H1 (cell line): ENCODE data around the gene PTPRG. TPM values are rescaled to one million over a fixed set of nuclear protein-coding genes. Genes with fewer than 3 reads are reported as not detected.

Experiments
- CTCF ChIA-PET: fragments of 300-600 bp; sonication (Branson Sonifier 250); formaldehyde crosslinking; loops from one replicate; lab custom pipeline; 2021; ENCODE audit not compliant: partially characterized antibody; lab: Charles Lee
- POLR2A ChIA-PET: fragments of 300-600 bp; sonication (Branson Sonifier 250); formaldehyde crosslinking; loops from one replicate; lab custom pipeline; 2021; ENCODE audit warnings: inconsistent platforms; ENCODE audit not compliant: partially characterized antibody; lab: Charles Lee
- DNase-seq, 2 experiments: peaks; one replicate each; pipeline versions ENCODE4 v3.0.0 to v3.0.0-alpha.2; 2010 to 2022; ENCODE audit warnings: low spot score in 2 of 2, low read depth in 1 of 2, mixed read lengths in 1 of 2
- FAIRE-seq: peaks from 2 replicates; lab custom pipeline; 2011; peaks lifted over from hg19 to GRCh38; lab: Jason Lieb, UNC
- H2AFZ ChIP-seq: 2 replicates; pipeline ENCODE4 v1.8.1; 2012; ENCODE audit warnings: low read length, inconsistent platforms
- H2AK5ac ChIP-seq: 2 replicates; pipeline ENCODE4 v1.6.1; 2013; ENCODE audit warnings: low read depth, low read length
- H2BK120ac ChIP-seq: replicated peaks from 2 replicates; pipeline ENCODE3; 2013; ENCODE audit warnings: low read depth, low read length, inconsistent platforms
- H2BK12ac ChIP-seq: 2 replicates; pipeline ENCODE4 v1.6.1; 2013; ENCODE audit warnings: low read depth, low read length
- H2BK15ac ChIP-seq: 2 replicates; pipeline ENCODE4 v1.6.1; 2013; ENCODE audit warnings: low read length
- H2BK20ac ChIP-seq: 2 replicates; pipeline ENCODE4 v1.6.1; 2013; ENCODE audit warnings: low read length
- H2BK5ac ChIP-seq: 2 replicates; pipeline ENCODE4 v1.6.1; 2013; ENCODE audit warnings: low read depth, low read length
- H3K14ac ChIP-seq: 2 replicates; pipeline ENCODE4 v1.6.1; 2013; ENCODE audit warnings: inconsistent platforms; ENCODE audit not compliant: insufficient read length
- H3K18ac ChIP-seq: 2 replicates; pipeline ENCODE4 v1.6.1; 2013; ENCODE audit warnings: low read length; ENCODE audit errors: extremely low read depth
- H3K23ac ChIP-seq: 2 replicates; pipeline ENCODE4 v1.6.1; 2013; ENCODE audit warnings: inconsistent platforms; ENCODE audit not compliant: insufficient read length
- H3K23me2 ChIP-seq: 2 replicates; pipeline ENCODE4 v1.6.1; 2013; ENCODE audit warnings: low read depth, low read length
- H3K27ac ChIP-seq: 2 replicates; pipeline ENCODE4 v1.6.1; 2011; ENCODE audit warnings: low read depth, low read length, inconsistent platforms
- H3K27me3 ChIP-seq, 4 experiments: replicated peaks in 1 of 4; 1 replicate in 1 of 4; 2 replicates in 3 of 4; pipeline versions ENCODE4 v1.6.1 to v1.8.1; 2011 to 2013; ENCODE audit warnings: low read length in 3 of 4, mild to moderate bottlenecking in 3 of 4, inconsistent platforms in 2 of 4, mixed read lengths in 2 of 4, moderate library complexity in 1 of 4; ENCODE audit not compliant: control insufficient read depth in 3 of 4, insufficient read depth in 3 of 4; ENCODE audit errors: extremely low read depth in 1 of 4
- H3K36me3 ChIP-seq, 4 experiments: 2 replicates each; pipeline versions ENCODE4 v1.6.1 to v1.8.1; 2011 to 2013; ENCODE audit warnings: mild to moderate bottlenecking in 4 of 4, low read length in 3 of 4, moderate library complexity in 2 of 4, control low read depth in 1 of 4, inconsistent platforms in 1 of 4; ENCODE audit not compliant: insufficient read depth in 4 of 4, control insufficient read depth in 2 of 4
- H3K4ac ChIP-seq: replicated peaks from 2 replicates; pipeline ENCODE3; 2013; ENCODE audit warnings: low read length, low read depth, mixed read lengths, inconsistent platforms; ENCODE audit not compliant: insufficient read length
- H3K4me1 ChIP-seq, 4 experiments: replicated peaks in 1 of 4; 1 replicate in 1 of 4; 2 replicates in 3 of 4; pipeline versions ENCODE4 v1.6.1 to v1.8.1; 2011 to 2013; ENCODE audit warnings: low read length in 3 of 4, inconsistent platforms in 2 of 4, mixed read lengths in 1 of 4; ENCODE audit not compliant: insufficient read depth in 4 of 4, control insufficient read depth in 3 of 4
- H3K4me2 ChIP-seq, 2 experiments: 2 replicates each; pipeline versions ENCODE4 v1.6.1 to v1.8.1; 2011 to 2013; ENCODE audit warnings: low read depth in 2 of 2, low read length in 2 of 2, control low read depth in 1 of 2, inconsistent platforms in 1 of 2, mild to moderate bottlenecking in 1 of 2; ENCODE audit not compliant: insufficient read depth in 1 of 2
- H3K4me3 ChIP-seq, 4 experiments: fragments of 200-600, 300-600 bp in 1 of 4; sonication (generic), shearing (Covaris generic), sonication (Bioruptor Twin) in 1 of 4; 2 replicates each; pipeline versions ENCODE4 v1.5.1 to v1.8.1; 2011 to 2016; ENCODE audit warnings: low read length in 4 of 4, low read depth in 3 of 4, control low read depth in 2 of 4, inconsistent platforms in 2 of 4, mild to moderate bottlenecking in 2 of 4, mixed read lengths in 1 of 4, moderate library complexity in 1 of 4; ENCODE audit not compliant: insufficient read depth in 2 of 4; ENCODE audit errors: extremely low read depth in 1 of 4
- H3K56ac ChIP-seq: replicated peaks from 2 replicates; pipeline ENCODE3; 2013; ENCODE audit warnings: low read depth, mild to moderate bottlenecking, mixed read lengths, low read length, inconsistent platforms; ENCODE audit not compliant: insufficient read length
- H3K79me1 ChIP-seq: 2 replicates; pipeline ENCODE4 v1.6.1; 2013; ENCODE audit warnings: low read depth, low read length, control low read depth
- H3K79me2 ChIP-seq, 2 experiments: 2 replicates each; pipeline versions ENCODE4 v1.6.1 to v1.8.1; 2012 to 2013; ENCODE audit warnings: low read length in 2 of 2, mild to moderate bottlenecking in 2 of 2, inconsistent platforms in 1 of 2; ENCODE audit not compliant: insufficient read depth in 2 of 2, control insufficient read depth in 1 of 2
- H3K9ac ChIP-seq, 4 experiments: replicated peaks in 1 of 4; 1 replicate in 1 of 4; 2 replicates in 3 of 4; pipeline versions ENCODE4 v1.6.1 to v1.8.1; 2011 to 2013; ENCODE audit warnings: low read depth in 3 of 4, low read length in 3 of 4, control low read depth in 2 of 4, mild to moderate bottlenecking in 2 of 4, moderate library complexity in 2 of 4, inconsistent platforms in 1 of 4; ENCODE audit errors: extremely low read depth in 1 of 4
- H3K9me3 ChIP-seq, 2 experiments: 2 replicates each; pipeline versions ENCODE4 v1.6.1 to v1.8.1; 2012 to 2013; ENCODE audit warnings: mild to moderate bottlenecking in 2 of 2, moderate library complexity in 2 of 2, control low read depth in 1 of 2, inconsistent platforms in 1 of 2, low read depth in 1 of 2, low read length in 1 of 2, mixed read lengths in 1 of 2; ENCODE audit not compliant: insufficient read depth in 2 of 2
- H4K20me1 ChIP-seq, 2 experiments: replicated peaks in 1 of 2; 2 replicates each; pipeline versions ENCODE3 to v1.8.1; 2011 to 2013; ENCODE audit warnings: inconsistent platforms in 2 of 2, low read length in 2 of 2, mild to moderate bottlenecking in 1 of 2; ENCODE audit not compliant: insufficient read depth in 2 of 2, control insufficient read depth in 1 of 2
- H4K5ac ChIP-seq: 2 replicates; pipeline ENCODE4 v1.6.1; 2013; ENCODE audit warnings: low read length, low read depth, mixed read lengths, inconsistent platforms; ENCODE audit not compliant: insufficient read length
- H4K8ac ChIP-seq: 2 replicates; pipeline ENCODE4 v1.8.0; 2013; ENCODE audit warnings: mild to moderate bottlenecking, moderate library complexity, low read length, inconsistent platforms; ENCODE audit not compliant: insufficient read depth; ENCODE audit errors: extremely low read depth
- H4K91ac ChIP-seq: replicated peaks from 2 replicates; pipeline ENCODE3; 2013; ENCODE audit warnings: low read length, mixed read lengths, inconsistent platforms; ENCODE audit not compliant: insufficient read length
- FOSL1 ChIP-seq: IDR thresholded peaks from 2 replicates; pipeline ENCODE4 v1.6.1; 2011; ENCODE audit warnings: mild to moderate bottlenecking, low read depth, low read length, moderate library complexity; ENCODE audit not compliant: insufficient read depth
- TCF12 ChIP-seq: IDR thresholded peaks from 2 replicates; pipeline ENCODE4 v1.6.1; 2011; ENCODE audit warnings: low read depth, mild to moderate bottlenecking, low read length
- WGBS, 2 experiments: shearing (Covaris generic) in 1 of 2; methylation state at CpG; one replicate each; pipeline versions ENCODE4 v1.1.6 to v1.1.7; 2013 to 2015; ENCODE audit warnings: low lambda C conversion rate in 2 of 2, mixed read lengths in 2 of 2, inconsistent platforms in 1 of 2, low coverage in 1 of 2, missing lambda C conversion rate in 1 of 2; ENCODE audit not compliant: insufficient replicate concordance in 2 of 2, insufficient coverage in 1 of 2, insufficient read length in 1 of 2; ENCODE audit errors: extremely low coverage in 1 of 2, missing lambda C conversion rate in 1 of 2; 5-methylcytosine and 5-hydroxymethylcytosine counted together
- polyA plus RNA-seq, 7 experiments: library from polyadenylated mRNA; depleted of rRNA in 3 of 7; stranded (reverse) in 5 of 7; unstranded in 2 of 7; fragments of >200 nt in 5 of 7; fragments of 200-250 nt in 2 of 7; gene quantifications; 1 replicate in 5 of 7; 2 replicates in 1 of 7; 4 replicates in 1 of 7; pipeline versions ENCODE4 v1.2.1 to v1.2.3, GENCODE V29; 2011 to 2013; ENCODE audit warnings: missing spikeins in 2 of 7, mixed read lengths in 2 of 7
- total RNA-seq: library from RNA; stranded (reverse); fragmentation: NEBNext Ultra II Directional; extraction: Animal tissue kit (Norgen Biotek cat#: 25700); gene quantifications from 2 replicates; pipeline ENCODE4 v1.2.1, GENCODE V29; 2021
- TF ChIP-seq, protein P1 (sequence below): IDR thresholded peaks from 2 replicates; pipeline ENCODE4 v1.6.1; 2011; ENCODE audit warnings: low read length, improper control_type of control experiment
- TF ChIP-seq, protein P2 (sequence below): IDR thresholded peaks from 2 replicates; pipeline ENCODE4 v1.6.1; 2012; ENCODE audit warnings: inconsistent platforms

Gene PTPRG
- total and polyA plus RNA-seq, 2 of the 8 experiments (the other 6 are each of a cell fraction or from before 2014, with no cell fraction given): 23.3 to 96.2 TPM

DNA sequence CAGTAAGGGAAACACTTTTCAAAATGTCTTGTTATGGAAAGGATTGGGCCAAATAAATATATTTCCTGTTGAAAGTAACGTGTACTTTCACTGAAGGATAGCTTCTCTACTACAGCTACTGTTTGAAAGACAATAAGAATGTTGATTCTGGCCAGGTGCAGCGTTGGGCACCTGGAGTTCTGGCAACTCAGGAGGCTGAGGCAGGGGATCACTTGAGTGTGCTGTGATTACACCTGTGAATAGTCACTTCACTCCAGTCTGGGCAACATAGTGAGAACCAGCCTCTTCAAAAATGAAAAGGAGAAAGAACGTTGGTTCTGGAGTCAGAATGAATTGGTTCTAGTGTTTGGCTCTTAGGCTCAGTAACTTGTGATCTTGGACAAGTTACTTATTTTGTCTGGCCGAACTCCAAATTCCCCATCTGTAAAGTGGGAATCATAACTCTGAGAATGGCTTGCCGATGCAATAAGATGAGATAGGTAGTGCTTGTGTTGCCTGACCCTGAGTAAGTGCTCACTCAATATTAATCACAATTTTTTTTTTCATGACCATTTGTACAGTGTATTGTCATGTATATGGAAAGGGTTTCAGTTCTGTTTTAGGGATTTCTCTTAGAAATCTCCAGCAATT is 310.8 kb downstream of the PTPRG start:
- FAIRE-seq: peak; percentile 28
- no peak overlapping the region for H2AFZ ChIP-seq
- peak overlapping the region; percentile 25; the same call in 1 of the 2 replicates for H3K27ac ChIP-seq
- H2AK5ac ChIP-seq: no peak overlapping the region
- WGBS, 2 experiments: 43% methylated on average over 5 of the region's 5 CpGs; no CpG with 5 or more reads in 1 of the 2 experiments
- no peak overlapping the region for H2BK120ac ChIP-seq
- H4K5ac ChIP-seq: no peak overlapping the region
- no peaks in the 10 kb centered on the region for H3K79me1 ChIP-seq
- no peaks in the 10 kb centered on the region for H3K23me2 ChIP-seq
- 0 out of 2 replicates have a peak overlapping the region, but pooled peaks have one; percentile 12 for H3K18ac ChIP-seq
- no peak for DNase-seq
- no peak overlapping the region for H4K8ac ChIP-seq
- H3K4ac ChIP-seq: no peak overlapping the region
- H2BK15ac ChIP-seq: no peak overlapping the region
- peaks cover 0 to 3% of the 10 kb centered on the region in 2 experiments for H4K20me1 ChIP-seq
- ChIA-PET POLR2A (interaction anchor here (0.8 to 1.4 kb wide), 5 partner anchors 8 to 243 kb away, joined by 3 to 5 read pairs (median 5); no protein-coding TSS in a partner anchor), CTCF (interaction anchor here (1.0 to 1.9 kb wide), 4 partner anchors 14 to 63 kb away, joined by 3 to 7 read pairs (median 4); no protein-coding TSS in a partner anchor)
- no peak overlapping the region for H3K14ac ChIP-seq
- H3K36me3 ChIP-seq: no peaks in the 10 kb centered on the region
- no peak overlapping the region for H3K9ac ChIP-seq
- no peak overlapping the region for H2BK12ac ChIP-seq
- peaks cover 0 to 87% of the 10 kb centered on the region in 2 experiments; a peak in 3 of 4 replicates for H3K79me2 ChIP-seq
- H3K4me1 ChIP-seq: peaks cover 7 to 59% (median 41%) of the 10 kb centered on the region in 4 experiments
- no peak overlapping the region for H3K23ac ChIP-seq
- no peak overlapping the region for H2BK5ac ChIP-seq
- TF ChIP-seq FOSL1: no peak
- TF ChIP-seq TCF12: peak; percentile 69; the same call in 1 of the 2 replicates
- TF ChIP-seq, protein P1, sequence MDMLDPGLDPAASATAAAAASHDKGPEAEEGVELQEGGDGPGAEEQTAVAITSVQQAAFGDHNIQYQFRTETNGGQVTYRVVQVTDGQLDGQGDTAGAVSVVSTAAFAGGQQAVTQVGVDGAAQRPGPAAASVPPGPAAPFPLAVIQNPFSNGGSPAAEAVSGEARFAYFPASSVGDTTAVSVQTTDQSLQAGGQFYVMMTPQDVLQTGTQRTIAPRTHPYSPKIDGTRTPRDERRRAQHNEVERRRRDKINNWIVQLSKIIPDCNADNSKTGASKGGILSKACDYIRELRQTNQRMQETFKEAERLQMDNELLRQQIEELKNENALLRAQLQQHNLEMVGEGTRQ: peak; percentile 61; the same call in 1 of the 2 replicates
- TF ChIP-seq, protein P2, sequence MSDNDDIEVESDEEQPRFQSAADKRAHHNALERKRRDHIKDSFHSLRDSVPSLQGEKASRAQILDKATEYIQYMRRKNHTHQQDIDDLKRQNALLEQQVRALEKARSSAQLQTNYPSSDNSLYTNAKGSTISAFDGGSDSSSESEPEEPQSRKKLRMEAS: peak; percentile 88
- no peak overlapping the region for H3K56ac ChIP-seq
- H4K91ac ChIP-seq: no peak overlapping the region
- H3K4me2 ChIP-seq: peak overlapping the region; percentile 14 to 47
- H2BK20ac ChIP-seq: no peak overlapping the region
- H3K4me3 ChIP-seq: peak overlapping the region in 1 of 4 experiments; percentile 19; a peak in 1 of 8 replicates
- H3K27me3 ChIP-seq: no peaks in the 10 kb centered on the region
- H3K9me3 ChIP-seq: no peaks in the 10 kb centered on the region
